Measurements from ENCODE around the gene CHD3. TPM values are rescaled to one million over a fixed set of nuclear protein-coding genes. Genes with fewer than 3 reads are reported as not detected.
A peak's percentile ranks its signal among the peaks of the same experiment; 100 is the strongest.

CHD3 gene
- polyA plus RNA-seq, 10 donors = 57.4 to 113 (median 80.2) TPM

GRCh38 chr17:7849130-7849750 is 39.3 kb upstream of the CHD3 start:
- DNase-seq = no peak

- DNase-seq = no peak
Measured at GRCh38 chr17:7849751-7850504, 38.7 kb upstream of the CHD3 start.

GRCh38 chr17:7850701-7851437 is 37.7 kb upstream of the CHD3 start:
- DNase-seq = peak in 1 of 3 donors; percentile 16

GRCh38 chr17:7851438-7852261 is 36.9 kb upstream of the CHD3 start:
- DNase-seq = peak; percentile 84 to 96 (median 94)

- no peak for DNase-seq
Measured at GRCh38 chr17:7852262-7852670, 36.3 kb upstream of the CHD3 start.

- DNase-seq = peak in 1 of 3 donors; percentile 25
Measured at GRCh38 chr17:7852919-7853690, 35.5 kb upstream of the CHD3 start.

GRCh38 chr17:7853691-7854038 is 34.9 kb upstream of the CHD3 start:
- no peak for DNase-seq

- DNase-seq = no peak
Measured at GRCh38 chr17:7854078-7854777, 34.4 kb upstream of the CHD3 start.

GRCh38 chr17:7854851-7855659 is 33.5 kb upstream of the CHD3 start, which contains the start of gene TMEM88:
TSS of gene TMEM88 (plus strand) at chr17:7855066. CDS start at chr17:7855075, 9 bp downstream.
- peak in 1 of 3 donors; percentile 47 for DNase-seq

- no peak for DNase-seq
Measured at GRCh38 chr17:7855660-7856010, 33.0 kb upstream of the CHD3 start.

GRCh38 chr17:7856011-7856810 is 32.4 kb upstream of the CHD3 start:
- peak; percentile 17 to 86 (median 55) for DNase-seq

GRCh38 chr17:7856811-7857712 is 31.5 kb upstream of the CHD3 start, which contains the start of gene NAA38:
TSS of gene NAA38 (minus strand) at chr17:7857559. CDS start at chr17:7857463, 96 bp downstream.
- DNase-seq = peak; percentile 99 to 100 (median 100)

GRCh38 chr17:7857713-7858521 is 30.7 kb upstream of the CHD3 start, which contains the start of gene CYB5D1:
TSS of gene CYB5D1 (plus strand) at chr17:7858003. CDS start at chr17:7858135, 132 bp downstream.
- DNase-seq = peak; percentile 95 to 98 (median 96)

- DNase-seq = no peak
Measured at GRCh38 chr17:7858522-7858810, 30.1 kb upstream of the CHD3 start.

GRCh38 chr17:7859028-7859427 is 29.6 kb upstream of the CHD3 start:
- no peak for DNase-seq

- peak; percentile 57 to 76 (median 57) for DNase-seq
Measured at GRCh38 chr17:7862692-7863437, 25.7 kb upstream of the CHD3 start.
